GM12891 (cell line): ENCODE results near the gene REST.
"Not testable (repeated sequence)": the region's sequence is repeated elsewhere in the genome, so short reads cannot be mapped to it uniquely, and the experiment has no call there.

Experiments used
- PAX5 ChIP-seq: IDR thresholded peaks from 2 replicates; pipeline ENCODE4 v1.6.1; 2011; ENCODE audit warnings: low read length, moderate library complexity, mild to moderate bottlenecking; ENCODE audit not compliant: insufficient read depth, severe bottlenecking
- POLR2A ChIP-seq: IDR thresholded peaks from 2 replicates; pipeline ENCODE4 v1.6.1; 2011; ENCODE audit warnings: low read depth, low read length, control low read depth
- POLR2AphosphoS5 ChIP-seq: IDR thresholded peaks from 2 replicates; pipeline ENCODE4 v1.6.1; 2011; ENCODE audit warnings: low read depth, low read length, control low read depth
- POU2F2 ChIP-seq: IDR thresholded peaks from 2 replicates; pipeline ENCODE4 v1.6.1; 2011; ENCODE audit warnings: low read depth, mild to moderate bottlenecking, control low read depth, low read length, moderate library complexity
- SPI1 ChIP-seq: IDR thresholded peaks from 2 replicates; pipeline ENCODE4 v1.6.1; 2011; ENCODE audit warnings: low read depth, low read length, control low read depth
- TAF1 ChIP-seq: IDR thresholded peaks from 2 replicates; pipeline ENCODE4 v1.6.1; 2011; ENCODE audit warnings: low read depth, low read length, control low read depth

DNA sequence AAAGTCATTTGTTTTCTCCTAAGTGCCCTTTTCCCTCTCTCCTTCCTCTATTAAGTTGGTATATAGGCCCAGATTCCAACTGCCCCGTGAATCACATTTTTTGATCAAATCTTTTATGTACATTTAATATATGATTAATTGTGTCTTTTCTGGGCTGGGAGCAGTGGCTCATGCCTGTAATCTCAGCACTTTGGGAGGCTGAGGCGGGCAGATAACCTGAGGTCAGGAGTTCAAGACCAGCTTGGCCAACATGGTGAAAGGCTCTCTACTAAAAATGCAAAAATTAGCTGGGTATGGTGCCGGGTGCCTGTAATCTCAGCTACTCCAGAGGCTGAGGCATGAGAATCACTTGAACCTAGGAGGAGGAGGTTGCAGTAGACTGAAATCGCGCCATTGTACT is 7.5 kb upstream of the REST start:
- TF ChIP-seq POLR2AphosphoS5, POLR2A, POU2F2, TAF1, PAX5, SPI1: not testable (repeated sequence)
